Measurements from ENCODE around the gene PRG2.
"Not testable (repeated sequence)": the region's sequence is repeated elsewhere in the genome, so short reads cannot be mapped to it uniquely, and the experiment has no call there.

Gene PRG2

GRCh38 chr11:57342702-57343101, 47.7 kb downstream of the PRG2 start:
- DNase-seq = no peak

- DNase-seq = no peak
These were observed 49.1 kb downstream of the PRG2 start for GRCh38 chr11:57341250-57341808.

DNA sequence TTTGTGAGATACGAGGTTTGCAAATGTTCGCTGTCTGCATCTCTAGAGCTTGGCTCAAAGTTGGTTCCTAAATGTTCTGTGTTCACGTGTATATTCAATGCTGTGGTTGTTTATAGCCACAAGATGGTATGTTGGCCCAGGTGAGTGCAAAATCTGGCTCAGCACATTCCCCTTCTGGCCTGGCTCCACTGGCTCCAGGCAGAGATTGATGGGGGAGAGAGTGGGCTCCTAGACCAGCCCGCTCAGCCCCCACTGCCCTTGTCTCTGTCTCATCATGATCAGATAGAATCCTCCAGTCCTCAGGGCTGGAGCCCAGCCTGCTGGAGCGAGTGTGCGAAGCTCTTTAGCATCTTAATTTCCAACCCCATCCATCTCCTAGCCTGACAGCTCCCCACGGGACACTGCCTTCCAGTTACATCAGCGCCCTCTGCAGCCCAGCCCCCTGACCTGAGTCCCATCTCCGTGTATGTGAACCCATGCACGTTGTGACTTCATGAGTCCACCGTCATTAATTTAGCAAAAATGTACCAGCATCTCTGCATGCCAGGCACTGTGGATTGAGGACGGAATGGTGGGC, 50.3 kb downstream of the PRG2 start:
- DNase-seq = no peak

DNA sequence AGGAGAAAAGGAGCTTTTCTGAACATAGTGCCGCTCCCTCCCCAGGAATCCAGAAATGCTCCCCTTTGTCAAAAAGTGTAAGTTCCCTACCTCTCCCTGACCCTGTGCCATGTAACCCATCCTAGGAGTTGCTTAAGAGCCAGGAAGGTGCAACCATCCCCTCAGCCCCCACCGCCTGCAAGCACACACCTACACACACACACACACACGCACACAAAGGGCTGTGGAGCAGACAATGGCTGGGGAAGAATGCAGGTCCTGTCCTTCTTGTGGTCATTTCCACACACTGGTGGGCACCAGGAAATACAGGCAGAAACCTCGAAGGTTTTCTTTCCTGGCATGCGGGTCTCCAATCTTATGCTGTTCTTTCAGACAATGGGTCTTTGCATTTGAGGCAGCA, 51.1 kb downstream of the PRG2 start:
- DNase-seq = no peak

DNA sequence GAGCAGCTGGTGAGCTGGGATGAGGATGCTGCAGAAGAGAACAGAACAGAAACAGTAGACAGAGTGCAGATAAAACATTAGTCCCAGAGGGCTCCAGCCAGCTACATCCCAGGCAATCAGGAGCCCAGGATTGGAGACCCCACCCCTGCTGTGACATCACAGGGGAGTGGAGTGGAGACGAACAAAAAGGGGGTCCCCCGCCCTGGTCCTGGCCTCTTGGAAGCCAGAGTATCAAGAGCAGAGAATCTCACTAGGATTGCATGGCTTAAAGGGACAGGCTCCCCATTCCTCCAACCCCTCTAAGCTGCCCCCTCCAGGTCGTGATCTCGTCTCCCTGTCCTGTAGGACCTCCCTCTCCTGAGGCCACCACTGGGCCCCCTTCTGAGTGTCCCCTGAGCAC, 52.3 kb downstream of the PRG2 start, which contains the start of gene P2RX3:
Gene P2RX3, plus strand, starts transcription at position 211 of the 400 bp plus-strand sequence. CDS start 199 bp downstream, outside the sequence.
- DNase-seq = no peak

DNA sequence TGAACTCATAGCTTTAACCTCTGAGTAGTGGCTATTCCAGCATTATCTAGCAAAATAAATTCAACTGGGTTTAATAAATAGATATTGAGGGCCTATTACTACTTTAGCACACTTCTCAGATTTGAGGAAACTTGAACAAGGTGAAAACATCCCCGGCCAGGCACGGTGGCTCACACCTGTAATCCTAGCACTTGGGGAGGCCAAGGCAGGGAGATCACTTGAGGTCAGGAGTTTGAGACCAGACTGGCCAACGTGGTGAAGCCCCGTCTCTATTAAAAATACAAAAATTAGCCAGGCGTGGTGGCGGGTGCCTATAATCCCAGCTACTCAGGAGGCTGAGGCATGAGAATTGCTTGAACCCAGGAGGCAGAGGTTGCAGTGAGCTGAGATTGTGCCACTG, 53.6 kb downstream of the PRG2 start:
- not testable (repeated sequence) for DNase-seq

Measured in MV-4-11 (cell line).